Esophagus muscularis mucosa (tissue), 4 donors: ENCODE results near the gene AMOTL1.

Experiments used
- CTCF ChIP-seq, 3 experiments: fragments of 200-600 bp in 2 of 3; fragments of 450-650 bp in 1 of 3; sonication (generic) in 2 of 3; IDR thresholded peaks; one replicate each; pipeline ENCODE4 v1.5.1; 2017 to 2019; ENCODE audit warnings: antibody characterized with exemption in 3 of 3, mild to moderate bottlenecking in 2 of 3, moderate library complexity in 1 of 3
- EP300 ChIP-seq: sonication (generic); formaldehyde crosslinking; IDR thresholded peaks from one replicate; pipeline ENCODE4 v1.6.1; 2017; ENCODE audit warnings: antibody characterized with exemption
- POLR2AphosphoS5 ChIP-seq, 2 donors: sonication (generic); formaldehyde crosslinking; IDR thresholded peaks; one replicate each; pipeline ENCODE4 v1.6.1; 2017; ENCODE audit warnings: antibody characterized with exemption in 2 of 2

- no peak for TF ChIP-seq CTCF (IDR thresholded peaks at IDR 0.05)
- no peak for TF ChIP-seq EP300
- no peak for TF ChIP-seq POLR2AphosphoS5 (IDR thresholded peaks at IDR 0.05)
These were observed 96.4 kb downstream of the AMOTL1 start for GRCh38 chr11:94864506-94865045.
